PC-3 (cell line): ENCODE measurements around the gene DRC1. TPM values are rescaled to one million over a fixed set of nuclear protein-coding genes. Genes with fewer than 3 reads are reported as not detected.

Experiments
- ATAC-seq: fragments of 200-7000 bp; cut with Tn5 transposase; 2 replicates; pipeline ENCODE4 v1.9.1; 2020; ENCODE audit warnings: mild to moderate bottlenecking, moderate library complexity
- BruUV-seq: library from RNA; stranded (reverse); fragments of 400-500 nt; replicated peaks from 2 replicates; lab custom pipeline; 2021; lab: Mats Ljungman, UMichigan
- CTCF ChIA-PET: fragments of 300-600 bp; sonication (Branson Sonifier 250); formaldehyde crosslinking; loops from one replicate; lab custom pipeline; 2022; ENCODE audit warnings: antibody characterized with exemption; lab: Charles Lee
- POLR2A ChIA-PET: fragments of 300-600 bp; sonication (Branson Sonifier 250); formaldehyde crosslinking; loops from one replicate; lab custom pipeline; 2022; ENCODE audit warnings: antibody characterized with exemption; ENCODE audit not compliant: unreplicated experiment; lab: Charles Lee
- DNase-seq: peaks from one replicate; pipeline ENCODE4 v3.0.0-alpha.2; 2015
- H2AFZ ChIP-seq: fragments of 300-600 bp; sonication (generic); 2 replicates; pipeline ENCODE4 v1.6.0; 2016; ENCODE audit warnings: antibody characterized with exemption, low read length
- H3F3A ChIP-seq: fragments of 300-600 bp; sonication (generic); one replicate; pipeline ENCODE4 v1.6.0; 2017; ENCODE audit warnings: antibody characterized with exemption, low read length, control low read depth, mild to moderate bottlenecking; ENCODE audit not compliant: unreplicated experiment
- H3K27ac ChIP-seq: fragments of 300-600 bp; sonication (generic); 2 replicates; pipeline ENCODE4 v1.5.1; 2016; ENCODE audit warnings: mild to moderate bottlenecking, low read length
- H3K27me3 ChIP-seq: fragments of 300-600 bp; sonication (generic); 2 replicates; pipeline ENCODE4 v1.6.1; 2016; ENCODE audit warnings: low read length, mixed read lengths
- H3K36me3 ChIP-seq: fragments of 300-600 bp; sonication (generic); 2 replicates; pipeline ENCODE4 v1.6.1; 2016; ENCODE audit warnings: low read depth, mixed run types, low read length, mixed read lengths
- H3K4me1 ChIP-seq: fragments of 300-600 bp; sonication (generic); 2 replicates; pipeline ENCODE4 v1.5.1; 2016; ENCODE audit warnings: low read length; ENCODE audit not compliant: insufficient read depth
- H3K4me2 ChIP-seq: fragments of 300-600 bp; sonication (generic); 2 replicates; pipeline ENCODE4 v1.6.0; 2016; ENCODE audit warnings: low read length
- H3K4me3 ChIP-seq: fragments of 300-600 bp; sonication (generic); 2 replicates; pipeline ENCODE4 v1.5.1; 2016; ENCODE audit warnings: mild to moderate bottlenecking, low read length, mixed read lengths
- H3K79me2 ChIP-seq: fragments of 300-600 bp; sonication (generic); 2 replicates; pipeline ENCODE4 v1.6.1; 2017; ENCODE audit warnings: low read length, mixed read lengths
- H3K9ac ChIP-seq: fragments of 300-600 bp; sonication (generic); 2 replicates; pipeline ENCODE4 v1.6.0; 2016; ENCODE audit warnings: mild to moderate bottlenecking, low read length
- H3K9me2 ChIP-seq: fragments of 300-600 bp; sonication (generic); replicated peaks from 2 replicates; pipeline ENCODE4 v1.6.1; 2016; ENCODE audit warnings: mixed run types, low read length, mixed read lengths
- H3K9me3 ChIP-seq: fragments of 300-600 bp; sonication (generic); 2 replicates; pipeline ENCODE4 v1.6.1; 2016; ENCODE audit warnings: low read length, mixed read lengths
- H4K20me1 ChIP-seq: fragments of 300-600 bp; sonication (generic); 2 replicates; pipeline ENCODE4 v1.6.1; 2016; ENCODE audit warnings: low read length, mixed read lengths
- CTCF ChIP-seq: fragments of 300-600 bp; sonication (generic); conservative IDR thresholded peaks from 2 replicates; pipeline ENCODE4 v1.5.1; 2017; ENCODE audit warnings: antibody characterized with exemption, low read depth, mild to moderate bottlenecking, low read length
- EZH2 ChIP-seq: fragments of 300-600 bp; sonication (generic); IDR thresholded peaks from one replicate; pipeline ENCODE4 v1.6.1; 2017; ENCODE audit warnings: antibody characterized with exemption, mild to moderate bottlenecking, low read length; ENCODE audit not compliant: unreplicated experiment
- EZH2phosphoT487 ChIP-seq: fragments of 300-600 bp; sonication (generic); IDR thresholded peaks from 2 replicates; pipeline ENCODE4 v1.6.1; 2018; ENCODE audit warnings: mild to moderate bottlenecking, antibody characterized with exemption, low read length, borderline replicate concordance
- intact Hi-C: fragments of 100-400 bp; cut with micrococcal nuclease; formaldehyde crosslinking; loops from 2 replicates; pipeline ENCODE4 v1.9.0; 2023
- total RNA-seq: library from RNA; depleted of rRNA; stranded (reverse); fragments of >200 nt; gene quantifications from 2 replicates; pipeline ENCODE4 v1.2.3, GENCODE V29; 2014

Gene DRC1
- total RNA-seq, 1 experiment from 2014 or later: not detected

GRCh38 chr2:26430826-26431225, 29.1 kb downstream of the DRC1 start:
- no peak for ATAC-seq
- Histone ChIP-seq H3K27me3 (no peaks in the 10 kb centered on the region), H3K27ac (no peak overlapping the region), H3K9ac (no peak overlapping the region), H2AFZ (no peak overlapping the region), H3K9me3 (no peaks in the 10 kb centered on the region), H3K4me1 (peaks cover 7% of the 10 kb centered on the region; the same call in 1 of the 2 replicates), H3K4me3 (no peak overlapping the region), H3K4me2 (no peak overlapping the region), H3K79me2 (no peaks in the 10 kb centered on the region), H3F3A (no peaks in the 10 kb centered on the region), H4K20me1 (no peaks in the 10 kb centered on the region), H3K36me3 (no peaks in the 10 kb centered on the region), H3K9me2 (no peaks in the 10 kb centered on the region)
- ChIA-PET CTCF (no interaction called here), POLR2A (no interaction called here)
- TF ChIP-seq CTCF (no peak), EZH2phosphoT487 (no peak)
- DNase-seq: no peak
- intact Hi-C loops: no loop called here
- no TSS peak for BruUV-seq

- no peak for ATAC-seq
- ChIA-PET CTCF (no interaction called here), POLR2A (no interaction called here)
Observed at GRCh38 chr2:26432363-26432762, 30.6 kb downstream of the DRC1 start.

GRCh38 chr2:26432859-26433258, 31.1 kb downstream of the DRC1 start:
- no peak for ATAC-seq
- no peak overlapping the region for H3K4me2 ChIP-seq

More at GRCh38 chr2:26432363-26432762, 30.6 kb downstream of the DRC1 start:
- Histone ChIP-seq H3K27ac (no peak overlapping the region), H3K9me3 (no peaks in the 10 kb centered on the region), H3K9ac (no peak overlapping the region), H3K4me1 (peaks cover 7% of the 10 kb centered on the region; the same call in 1 of the 2 replicates), H3K4me3 (no peak overlapping the region), H3K27me3 (no peaks in the 10 kb centered on the region), H3K9me2 (no peaks in the 10 kb centered on the region), H4K20me1 (no peaks in the 10 kb centered on the region), H3K36me3 (no peaks in the 10 kb centered on the region), H3K79me2 (no peaks in the 10 kb centered on the region), H3F3A (no peaks in the 10 kb centered on the region), H2AFZ (no peak overlapping the region), H3K4me2 (no peak overlapping the region)
- TF ChIP-seq CTCF (no peak), EZH2phosphoT487 (no peak), EZH2 (no peak)
- no TSS peak for BruUV-seq
- intact Hi-C loops: no loop called here
- no peak for DNase-seq

More at GRCh38 chr2:26432859-26433258, 31.1 kb downstream of the DRC1 start:
- no peaks in the 10 kb centered on the region for H4K20me1 ChIP-seq
- no peaks in the 10 kb centered on the region for H3K9me3 ChIP-seq
- ChIA-PET POLR2A (no interaction called here), CTCF (no interaction called here)
- no peaks in the 10 kb centered on the region for H3K36me3 ChIP-seq
- H3K4me1 ChIP-seq: peaks cover 7% of the 10 kb centered on the region; the same call in 1 of the 2 replicates
- H3K79me2 ChIP-seq: no peaks in the 10 kb centered on the region
- intact Hi-C loops: no loop called here
- no peak overlapping the region for H3K9ac ChIP-seq
- no peaks in the 10 kb centered on the region for H3K27me3 ChIP-seq
- H2AFZ ChIP-seq: no peak overlapping the region
- H3K27ac ChIP-seq: no peak overlapping the region
- no peak for DNase-seq
- BruUV-seq: no TSS peak
- H3K9me2 ChIP-seq: no peaks in the 10 kb centered on the region
- no peak overlapping the region for H3K4me3 ChIP-seq
- H3F3A ChIP-seq: no peaks in the 10 kb centered on the region
- TF ChIP-seq EZH2: no peak
- no peak for TF ChIP-seq EZH2phosphoT487
- TF ChIP-seq CTCF: no peak
